Measurements from ENCODE around the gene YAP1. TPM values are rescaled to one million over a fixed set of nuclear protein-coding genes. Genes with fewer than 3 reads are reported as not detected.

YAP1 gene
- total RNA-seq, 4 donors from 2014 or later, result 168 to 230 (median 194) TPM

DNA sequence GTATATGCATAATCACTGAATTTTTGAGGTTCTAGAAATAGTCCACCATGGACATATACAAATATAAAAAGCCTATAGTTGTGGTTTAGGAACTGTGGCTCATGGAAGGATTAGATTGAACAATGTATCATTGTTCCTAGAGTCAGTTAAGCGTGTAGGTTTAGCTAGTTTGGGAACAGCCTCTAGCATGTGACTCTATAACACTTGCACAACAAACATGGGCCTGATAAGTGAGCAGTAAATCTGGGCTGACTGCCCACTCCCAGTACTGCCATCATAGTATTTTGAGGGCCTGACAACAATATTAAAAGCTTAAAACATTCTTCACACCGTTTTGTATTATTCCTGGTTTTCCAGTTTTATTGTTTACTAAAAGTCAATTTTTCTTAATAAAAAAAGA is 47.0 kb downstream of the YAP1 start:
- peak overlapping the region; percentile 27 to 35 for H3K27ac ChIP-seq
- intact Hi-C loops (cut with DNase I; ENCODE audit: low total_unique reads), result no loop called here
- H3K4me3 ChIP-seq, result no peak overlapping the region
- no peaks in the 10 kb centered on the region for H3K36me3 ChIP-seq
- TF ChIP-seq, protein P1, sequence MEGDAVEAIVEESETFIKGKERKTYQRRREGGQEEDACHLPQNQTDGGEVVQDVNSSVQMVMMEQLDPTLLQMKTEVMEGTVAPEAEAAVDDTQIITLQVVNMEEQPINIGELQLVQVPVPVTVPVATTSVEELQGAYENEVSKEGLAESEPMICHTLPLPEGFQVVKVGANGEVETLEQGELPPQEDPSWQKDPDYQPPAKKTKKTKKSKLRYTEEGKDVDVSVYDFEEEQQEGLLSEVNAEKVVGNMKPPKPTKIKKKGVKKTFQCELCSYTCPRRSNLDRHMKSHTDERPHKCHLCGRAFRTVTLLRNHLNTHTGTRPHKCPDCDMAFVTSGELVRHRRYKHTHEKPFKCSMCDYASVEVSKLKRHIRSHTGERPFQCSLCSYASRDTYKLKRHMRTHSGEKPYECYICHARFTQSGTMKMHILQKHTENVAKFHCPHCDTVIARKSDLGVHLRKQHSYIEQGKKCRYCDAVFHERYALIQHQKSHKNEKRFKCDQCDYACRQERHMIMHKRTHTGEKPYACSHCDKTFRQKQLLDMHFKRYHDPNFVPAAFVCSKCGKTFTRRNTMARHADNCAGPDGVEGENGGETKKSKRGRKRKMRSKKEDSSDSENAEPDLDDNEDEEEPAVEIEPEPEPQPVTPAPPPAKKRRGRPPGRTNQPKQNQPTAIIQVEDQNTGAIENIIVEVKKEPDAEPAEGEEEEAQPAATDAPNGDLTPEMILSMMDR (IDR thresholded peaks at IDR 0.05), result no peak
- no peak for TF ChIP-seq POLR2A (IDR thresholded peaks at IDR 0.05)
- peak; percentile 54 to 71 for DNase-seq
- H3K27me3 ChIP-seq, result no peaks in the 10 kb centered on the region
- H3K9me3 ChIP-seq, result no peaks in the 10 kb centered on the region
- peaks cover 0 to 13% of the 10 kb centered on the region in 2 donors for H3K4me1 ChIP-seq

DNA sequence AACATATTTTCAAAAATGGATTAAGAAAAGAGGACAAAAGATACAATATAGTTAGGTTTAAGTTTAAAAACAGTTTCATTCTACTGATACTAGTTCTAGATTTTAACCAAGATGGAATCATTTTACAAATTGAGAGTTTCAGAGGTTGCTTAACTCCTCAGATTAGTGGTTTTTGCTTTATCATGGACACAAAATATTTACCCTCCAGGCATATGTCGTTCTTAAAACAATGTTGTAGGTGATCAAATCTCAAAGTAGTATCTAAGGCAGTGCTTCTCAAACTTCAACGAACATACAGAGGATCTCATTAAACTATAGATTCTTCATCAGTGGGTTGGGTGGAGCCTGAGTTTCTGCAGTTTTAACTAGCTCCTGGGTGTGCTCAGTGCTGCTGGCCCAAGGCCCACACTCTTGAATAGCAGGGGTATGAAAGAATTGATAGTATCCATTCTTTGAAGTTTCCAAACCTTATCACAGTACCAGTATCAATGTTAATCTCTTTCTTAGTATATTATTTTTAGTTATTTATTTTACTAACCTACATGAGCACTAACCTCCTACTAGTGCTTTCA is 48.0 kb downstream of the YAP1 start:
- H3K27me3 ChIP-seq, result no peaks in the 10 kb centered on the region
- no peak overlapping the region for H3K27ac ChIP-seq
- no peaks in the 10 kb centered on the region for H3K9me3 ChIP-seq
- TF ChIP-seq POLR2A (IDR thresholded peaks at IDR 0.05), result no peak
- TF ChIP-seq, protein P1 (IDR thresholded peaks at IDR 0.05), result no peak
- intact Hi-C loops (cut with DNase I; ENCODE audit: low total_unique reads), result no loop called here
- DNase-seq, result no peak
- H3K36me3 ChIP-seq, result no peaks in the 10 kb centered on the region
- H3K4me1 ChIP-seq, result peaks cover 0 to 11% of the 10 kb centered on the region in 2 donors
- H3K4me3 ChIP-seq, result no peak overlapping the region

DNA sequence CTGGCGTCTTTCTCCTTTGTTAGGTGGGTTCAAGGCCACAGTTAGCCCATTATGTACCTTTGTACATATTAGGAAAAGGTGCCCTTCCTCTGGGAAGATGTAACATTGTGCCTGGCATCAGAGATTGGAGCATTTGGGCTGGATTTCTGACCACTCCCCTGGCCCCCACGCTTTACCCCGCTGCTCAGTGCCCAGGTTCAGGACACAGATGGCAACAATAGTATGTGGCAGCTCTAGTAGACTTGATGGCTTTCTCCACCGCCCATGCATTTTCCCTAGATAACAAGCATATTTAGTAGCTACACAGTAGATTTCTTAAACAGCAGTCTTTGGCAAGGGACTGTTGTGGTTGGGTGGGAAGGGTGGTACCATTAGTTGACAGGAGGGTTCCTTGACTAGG is 53.1 kb downstream of the YAP1 start:
- no peak overlapping the region for H3K27ac ChIP-seq
- no peaks in the 10 kb centered on the region for H3K36me3 ChIP-seq
- H3K27me3 ChIP-seq, result no peaks in the 10 kb centered on the region
- intact Hi-C loops (cut with DNase I; ENCODE audit: low total_unique reads), result no loop called here
- no peak overlapping the region for H3K4me3 ChIP-seq
- no peak for DNase-seq
- peaks cover 0 to 7% of the 10 kb centered on the region in 2 donors for H3K4me1 ChIP-seq
- H3K9me3 ChIP-seq, result no peaks in the 10 kb centered on the region
- TF ChIP-seq, protein P1 (IDR thresholded peaks at IDR 0.05), result no peak
- TF ChIP-seq POLR2A (IDR thresholded peaks at IDR 0.05), result no peak

DNA sequence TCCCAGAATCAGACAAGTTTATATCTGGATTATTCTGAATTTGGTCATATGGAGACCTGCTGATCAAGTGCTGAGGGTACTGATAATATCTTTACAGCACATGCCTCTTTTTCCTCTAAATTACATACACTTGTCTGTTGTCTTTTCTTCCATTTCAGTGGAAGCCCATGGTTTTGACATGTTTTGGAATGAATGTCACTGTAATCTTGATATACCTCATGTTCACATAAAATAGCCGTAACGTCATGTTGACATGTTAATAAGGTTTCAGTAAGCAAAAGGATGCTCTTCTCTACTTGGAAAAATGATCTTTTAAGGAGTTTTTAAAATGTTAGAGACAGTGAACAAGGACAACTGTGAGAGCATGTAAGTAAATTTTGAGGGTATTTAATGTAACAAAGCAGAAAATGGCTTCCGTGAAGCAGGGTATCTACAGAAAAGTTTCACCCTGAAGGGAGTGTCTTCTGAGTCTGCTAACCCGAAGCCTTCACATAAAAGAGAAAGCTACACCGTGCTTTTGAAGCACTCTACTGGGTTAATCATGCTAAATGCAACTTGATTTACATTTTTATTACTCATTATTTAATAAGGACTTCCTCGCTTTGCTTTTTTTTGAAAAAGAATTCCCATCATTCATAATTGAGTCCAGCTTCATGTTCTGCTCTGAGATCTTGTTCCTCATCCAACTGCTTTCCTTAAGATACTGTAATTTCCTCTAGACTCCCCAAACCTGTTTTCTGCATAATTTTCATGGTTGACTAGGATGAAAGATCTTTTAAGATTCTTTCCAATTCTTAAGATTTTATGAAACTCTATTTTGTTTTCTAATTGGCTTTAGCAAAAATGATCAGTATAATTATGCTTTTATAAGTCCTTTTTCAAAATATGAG is 56.2 kb downstream of the YAP1 start:
- H3K9me3 ChIP-seq, result no peaks in the 10 kb centered on the region
- TF ChIP-seq, protein P1 (IDR thresholded peaks at IDR 0.05), result no peak
- no peak for TF ChIP-seq POLR2A (IDR thresholded peaks at IDR 0.05)
- H3K4me3 ChIP-seq, result no peak overlapping the region
- H3K27me3 ChIP-seq, result no peaks in the 10 kb centered on the region
- H3K27ac ChIP-seq, result peak overlapping the region; percentile 22 to 44
- DNase-seq, result no peak
- H3K36me3 ChIP-seq, result no peaks in the 10 kb centered on the region
- intact Hi-C loops (cut with DNase I; ENCODE audit: low total_unique reads), result no loop called here
- peaks cover 0 to 10% of the 10 kb centered on the region in 2 donors for H3K4me1 ChIP-seq

DNA sequence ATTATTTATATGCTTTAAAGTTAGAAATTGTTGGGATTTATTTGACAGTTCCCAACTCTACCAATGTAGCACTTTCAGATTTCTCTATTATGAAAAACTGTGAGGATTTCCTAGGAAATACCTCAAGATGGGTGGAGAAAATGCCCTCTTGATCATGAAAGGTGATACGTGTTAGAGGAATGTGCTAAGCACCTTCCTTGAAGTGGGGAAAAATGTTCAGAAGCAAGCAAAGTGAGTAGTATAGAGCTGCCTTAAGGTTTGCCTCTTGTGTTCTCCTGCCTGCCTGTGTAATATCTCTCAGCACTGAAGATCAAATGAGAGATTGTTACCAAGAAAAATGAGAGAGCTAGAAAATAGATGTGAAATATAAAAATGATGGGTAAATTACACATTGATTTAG is 58.2 kb downstream of the YAP1 start:
- no peaks in the 10 kb centered on the region for H3K9me3 ChIP-seq
- no peak for TF ChIP-seq POLR2A (IDR thresholded peaks at IDR 0.05)
- TF ChIP-seq, protein P1 (IDR thresholded peaks at IDR 0.05), result no peak
- H3K36me3 ChIP-seq, result no peaks in the 10 kb centered on the region
- intact Hi-C loops (cut with DNase I; ENCODE audit: low total_unique reads), result no loop called here
- H3K4me3 ChIP-seq, result no peak overlapping the region
- no peak for DNase-seq
- H3K4me1 ChIP-seq, result peaks cover 0 to 10% of the 10 kb centered on the region in 2 donors
- no peaks in the 10 kb centered on the region for H3K27me3 ChIP-seq
- H3K27ac ChIP-seq, result peak overlapping the region; percentile 11 to 16

All from uterus (tissue), 4 donors.